Tibial nerve (tissue), 3 donors: ENCODE data around the gene TMUB1.

Source experiments
- POLR2A ChIP-seq, 2 donors: fragments of 450-650 bp; IDR thresholded peaks; one replicate each; pipeline ENCODE4 v1.6.1; 2017; ENCODE audit warnings: antibody characterized with exemption in 2 of 2, mild to moderate bottlenecking in 2 of 2, moderate library complexity in 2 of 2
- TF ChIP-seq, protein P1 (sequence below), 5 experiments: fragments of 200-600 bp in 3 of 5; fragments of 450-650 bp in 2 of 5; sonication (generic) in 3 of 5; IDR thresholded peaks; one replicate each; pipeline ENCODE4 v1.5.1; 2016 to 2019; ENCODE audit warnings: antibody characterized with exemption in 5 of 5, mild to moderate bottlenecking in 3 of 5, moderate library complexity in 2 of 5

- TF ChIP-seq, protein P1, sequence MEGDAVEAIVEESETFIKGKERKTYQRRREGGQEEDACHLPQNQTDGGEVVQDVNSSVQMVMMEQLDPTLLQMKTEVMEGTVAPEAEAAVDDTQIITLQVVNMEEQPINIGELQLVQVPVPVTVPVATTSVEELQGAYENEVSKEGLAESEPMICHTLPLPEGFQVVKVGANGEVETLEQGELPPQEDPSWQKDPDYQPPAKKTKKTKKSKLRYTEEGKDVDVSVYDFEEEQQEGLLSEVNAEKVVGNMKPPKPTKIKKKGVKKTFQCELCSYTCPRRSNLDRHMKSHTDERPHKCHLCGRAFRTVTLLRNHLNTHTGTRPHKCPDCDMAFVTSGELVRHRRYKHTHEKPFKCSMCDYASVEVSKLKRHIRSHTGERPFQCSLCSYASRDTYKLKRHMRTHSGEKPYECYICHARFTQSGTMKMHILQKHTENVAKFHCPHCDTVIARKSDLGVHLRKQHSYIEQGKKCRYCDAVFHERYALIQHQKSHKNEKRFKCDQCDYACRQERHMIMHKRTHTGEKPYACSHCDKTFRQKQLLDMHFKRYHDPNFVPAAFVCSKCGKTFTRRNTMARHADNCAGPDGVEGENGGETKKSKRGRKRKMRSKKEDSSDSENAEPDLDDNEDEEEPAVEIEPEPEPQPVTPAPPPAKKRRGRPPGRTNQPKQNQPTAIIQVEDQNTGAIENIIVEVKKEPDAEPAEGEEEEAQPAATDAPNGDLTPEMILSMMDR (IDR thresholded peaks at IDR 0.05) = no peak
- TF ChIP-seq POLR2A (IDR thresholded peaks at IDR 0.05) = no peak
Observed at GRCh38 chr7:151119055-151119415, 35.7 kb upstream of the TMUB1 start.
